Liver (tissue), 9 donors: Measurements from ENCODE around the gene MAP2K6. TPM values are rescaled to one million over a fixed set of nuclear protein-coding genes. Genes with fewer than 3 reads are reported as not detected.

Source experiments
- DNase-seq: peaks from one replicate; pipeline ENCODE4 v3.0.0-alpha.2; 2017; ENCODE audit warnings: low spot score
- H3K27ac ChIP-seq, 2 donors: one replicate each; pipeline ENCODE4 v1.7.0; 2013; ENCODE audit warnings: inconsistent platforms in 2 of 2, low read length in 2 of 2, control low read depth in 1 of 2, low read depth in 1 of 2, mild to moderate bottlenecking in 1 of 2
- H3K27me3 ChIP-seq, 4 donors: one replicate each; pipeline versions ENCODE4 v1.6.1 to v1.7.0; 2013; ENCODE audit warnings: low read length in 3 of 4, inconsistent platforms in 1 of 4, mild to moderate bottlenecking in 1 of 4, moderate library complexity in 1 of 4; ENCODE audit not compliant: control insufficient read depth in 4 of 4, insufficient read depth in 4 of 4
- H3K36me3 ChIP-seq, 4 donors: one replicate each; pipeline versions ENCODE4 v1.6.1 to v1.7.0; 2013; ENCODE audit warnings: low read length in 3 of 4, mild to moderate bottlenecking in 3 of 4, low read depth in 1 of 4, moderate library complexity in 1 of 4; ENCODE audit not compliant: control insufficient read depth in 4 of 4, insufficient read depth in 3 of 4
- H3K4me1 ChIP-seq, 4 donors: one replicate each; pipeline versions ENCODE4 v1.6.1 to v1.7.0; 2013; ENCODE audit warnings: low read length in 3 of 4, mild to moderate bottlenecking in 3 of 4, moderate library complexity in 1 of 4; ENCODE audit not compliant: control insufficient read depth in 4 of 4, insufficient read depth in 4 of 4
- H3K4me3 ChIP-seq, 3 donors: one replicate each; pipeline versions ENCODE4 v1.6.1 to v1.7.0; 2013; ENCODE audit warnings: low read length in 3 of 3, control low read depth in 1 of 3, low read depth in 1 of 3, mild to moderate bottlenecking in 1 of 3
- H3K9ac ChIP-seq, 2 donors: one replicate each; pipeline ENCODE4 v1.7.0; 2013; ENCODE audit warnings: low read length in 2 of 2, mild to moderate bottlenecking in 2 of 2, moderate library complexity in 2 of 2, control low read depth in 1 of 2, low read depth in 1 of 2
- H3K9me3 ChIP-seq, 4 donors: one replicate each; pipeline versions ENCODE4 v1.6.1 to v1.7.0; 2013; ENCODE audit warnings: low read length in 3 of 4; ENCODE audit not compliant: control insufficient read depth in 4 of 4
- ATF3 ChIP-seq: IDR thresholded peaks from 2 replicates; pipeline ENCODE4 v1.6.1; 2016; ENCODE audit warnings: antibody characterized with exemption
- CTCF ChIP-seq: fragments of 150-350 bp; IDR thresholded peaks from 2 replicates; pipeline ENCODE4 v1.5.1; 2017; ENCODE audit warnings: improper control_type of control experiment, low read depth, low read length; ENCODE audit not compliant: missing input control
- EGR1 ChIP-seq, 2 donors: IDR thresholded peaks; 2 replicates each; pipeline ENCODE4 v1.6.1; 2016 to 2018; ENCODE audit warnings: antibody characterized with exemption in 2 of 2, low read depth in 2 of 2
- FOXA1 ChIP-seq: IDR thresholded peaks from 2 replicates; pipeline ENCODE4 v1.6.1; 2016; ENCODE audit warnings: antibody characterized with exemption
- FOXA2 ChIP-seq: IDR thresholded peaks from 2 replicates; pipeline ENCODE4 v1.6.1; 2016; ENCODE audit warnings: antibody characterized with exemption
- GABPA ChIP-seq, 2 donors: IDR thresholded peaks in 1 of 2; conservative IDR thresholded peaks in 1 of 2; 2 replicates each; pipeline ENCODE4 v1.6.1; 2016; ENCODE audit warnings: antibody characterized with exemption in 2 of 2, mild to moderate bottlenecking in 1 of 2, moderate library complexity in 1 of 2
- HNF4A ChIP-seq, 2 donors: conservative IDR thresholded peaks; 2 replicates each; pipeline ENCODE4 v1.6.1; 2016; ENCODE audit warnings: antibody characterized with exemption in 2 of 2, mild to moderate bottlenecking in 2 of 2
- HNF4G ChIP-seq: IDR thresholded peaks from 2 replicates; pipeline ENCODE4 v1.6.1; 2016; ENCODE audit warnings: antibody characterized with exemption
- MAX ChIP-seq: IDR thresholded peaks from 2 replicates; pipeline ENCODE4 v1.6.1; 2016; ENCODE audit warnings: antibody characterized with exemption
- RAD21 ChIP-seq, 2 donors: IDR thresholded peaks; 2 replicates each; pipeline ENCODE4 v1.6.1; 2016; ENCODE audit warnings: antibody characterized with exemption in 2 of 2, mild to moderate bottlenecking in 2 of 2
- REST ChIP-seq: IDR thresholded peaks from 2 replicates; pipeline ENCODE4 v1.6.1; 2016; ENCODE audit warnings: antibody characterized with exemption, mild to moderate bottlenecking
- RXRA ChIP-seq, 2 donors: IDR thresholded peaks; 2 replicates each; pipeline ENCODE4 v1.6.1; 2017 to 2018; ENCODE audit warnings: antibody characterized with exemption in 2 of 2, mild to moderate bottlenecking in 1 of 2
- SP1 ChIP-seq: IDR thresholded peaks from 2 replicates; pipeline ENCODE4 v1.6.1; 2018; ENCODE audit warnings: antibody characterized with exemption, mild to moderate bottlenecking
- YY1 ChIP-seq: IDR thresholded peaks from 2 replicates; pipeline ENCODE4 v1.6.1; 2016; ENCODE audit warnings: antibody characterized with exemption, mild to moderate bottlenecking
- ZBTB33 ChIP-seq: IDR thresholded peaks from 2 replicates; pipeline ENCODE4 v1.6.1; 2016; ENCODE audit warnings: antibody characterized with exemption
- WGBS: extraction: QIAGEN DNeasy Blood & Tissue Kit; methylation state at CpG from one replicate; pipeline ENCODE4 v1.1.7; 2013; 5-methylcytosine and 5-hydroxymethylcytosine counted together
- polyA plus RNA-seq, 2 donors: library from polyadenylated mRNA; stranded (reverse) in 1 of 2; unstranded in 1 of 2; fragments of 200-250 nt in 1 of 2; fragments of >200 nt in 1 of 2; fragmentation: Nextera tagmentation in 1 of 2; extraction: Ambion mirVana in 1 of 2; gene quantifications; one replicate each; pipeline versions ENCODE4 v1.2.1 to v1.2.3, GENCODE V29; 2013 to 2015
- total RNA-seq, 2 donors: library from RNA; depleted of rRNA; stranded (reverse); fragments of >200 nt; gene quantifications; one replicate each; pipeline ENCODE4 v1.2.3, GENCODE V29; 2014
- donor health status: healthy.
- donor health status: healthy.
- donor health status: healthy.
- donor health status: healthy.
- donor health status: healthy.

The MAP2K6 gene
- total and polyA plus RNA-seq, 4 donors: 0.31 to 5.4 (median 2.6) TPM

- H3K4me3 ChIP-seq: no peak overlapping the region
- no peaks in the 10 kb centered on the region for H3K27me3 ChIP-seq
- no peak overlapping the region for H3K9ac ChIP-seq
- H3K27ac ChIP-seq: no peak overlapping the region
- 94% methylated on average over 3 of the region's 3 CpGs for WGBS
- DNase-seq: no peak
- H3K36me3 ChIP-seq: no peaks in the 10 kb centered on the region
- peaks cover 0 to 5% (median 1%) of the 10 kb centered on the region in 4 donors for H3K4me1 ChIP-seq
- no peak for TF ChIP-seq HNF4A (conservative IDR thresholded peaks at IDR 0.05)
- TF ChIP-seq ZBTB33: no peak
- no peak for TF ChIP-seq HNF4G
- TF ChIP-seq RAD21 (IDR thresholded peaks at IDR 0.05): no peak
- TF ChIP-seq CTCF: no peak
- TF ChIP-seq RXRA (IDR thresholded peaks at IDR 0.05): no peak
- no peak for TF ChIP-seq FOXA1
- no peak for TF ChIP-seq MAX
- no peak for TF ChIP-seq SP1
- TF ChIP-seq ATF3: no peak
- TF ChIP-seq EGR1 (IDR thresholded peaks at IDR 0.05; ENCODE audit: low read depth in 2 of 2): no peak
- TF ChIP-seq YY1: no peak
- TF ChIP-seq FOXA2: no peak
- no peak for TF ChIP-seq GABPA (IDR thresholded peaks at IDR 0.05 in 1 of 2, conservative IDR thresholded peaks at IDR 0.05 in 1 of 2)
- no peaks in the 10 kb centered on the region for H3K9me3 ChIP-seq
These were observed 56.9 kb downstream of the MAP2K6 start for GRCh38 chr17:69471406-69471805.

- Histone ChIP-seq H3K4me1 (peaks cover 0 to 18% (median 6%) of the 10 kb centered on the region in 4 donors), H3K9me3 (no peaks in the 10 kb centered on the region), H3K27ac (no peak overlapping the region), H3K4me3 (no peak overlapping the region), H3K9ac (no peak overlapping the region), H3K36me3 (no peaks in the 10 kb centered on the region), H3K27me3 (no peaks in the 10 kb centered on the region)
- WGBS: 82% methylated on average over 7 of the region's 7 CpGs
- no peak for DNase-seq
- no peak for TF ChIP-seq HNF4A (conservative IDR thresholded peaks at IDR 0.05)
- no peak for TF ChIP-seq ATF3
- no peak for TF ChIP-seq EGR1 (IDR thresholded peaks at IDR 0.05; ENCODE audit: low read depth in 2 of 2)
- no peak for TF ChIP-seq REST
- TF ChIP-seq MAX: no peak
These were observed 59.6 kb downstream of the MAP2K6 start for GRCh38 chr17:69473841-69474831.
